GM12878 (cell line): ENCODE measurements around the gene MGLL. TPM values are rescaled to one million over a fixed set of nuclear protein-coding genes. Genes with fewer than 3 reads are reported as not detected.

Experiments used
- ATAC-seq: fragments of 200-7000 bp; cut with Tn5 transposase; 3 replicates; pipeline ENCODE4 v1.9.1; 2020; ENCODE audit warnings: mild to moderate bottlenecking, moderate library complexity
- BruUV-seq: library from RNA; stranded (reverse); fragments of 400-500 nt; replicated peaks from 2 replicates; lab custom pipeline; 2021; lab: Mats Ljungman, UMichigan
- CTCF ChIA-PET: fragments of 300-600 bp; sonication (Branson Sonifier 250); formaldehyde crosslinking; extraction: SDS; loops from one replicate; lab custom pipeline; 2021; ENCODE audit warnings: inconsistent platforms; lab: Yijun Ruan, JAX
- POLR2A ChIA-PET: fragments of 350-600 bp; formaldehyde crosslinking; extraction: SDS; loops from one replicate; lab custom pipeline; 2021; ENCODE audit warnings: inconsistent platforms; lab: Charles Lee
- RAD21 ChIA-PET: fragments of 300-600 bp; sonication (Branson Sonifier 250); formaldehyde crosslinking; loops from one replicate; lab custom pipeline; 2023; ENCODE audit warnings: antibody characterized with exemption; ENCODE audit not compliant: unreplicated experiment; lab: Charles Lee
- SMC1A ChIA-PET: fragments of 300-600 bp; sonication (Branson Sonifier 250); formaldehyde crosslinking; loops from one replicate; lab custom pipeline; 2023; ENCODE audit not compliant: unreplicated experiment, uncharacterized antibody; lab: Charles Lee
- DNase-seq: peaks from one replicate; pipeline ENCODE4 v3.0.0-alpha.2; 2011; ENCODE audit warnings: low read depth, low spot score
- FAIRE-seq: peaks from 3 replicates; lab custom pipeline; 2011; peaks lifted over from hg19 to GRCh38; lab: Jason Lieb, UNC
- H2AFZ ChIP-seq: 2 replicates; pipeline ENCODE4 v1.6.0; 2011; ENCODE audit warnings: low read depth, low read length, control low read depth; ENCODE audit not compliant: control insufficient read depth
- H3K27ac ChIP-seq: 2 replicates; pipeline ENCODE4 v1.5.1; 2011; ENCODE audit warnings: control low read depth; ENCODE audit not compliant: control insufficient read depth, insufficient read depth
- H3K27me3 ChIP-seq, 2 experiments: replicated peaks in 1 of 2; 2 replicates each; pipeline versions ENCODE4 v1.6.0 to v1.6.1; 2011; ENCODE audit warnings: low read length in 1 of 2; ENCODE audit not compliant: control insufficient read depth in 2 of 2, insufficient read depth in 2 of 2
- H3K36me3 ChIP-seq, 2 experiments: 2 replicates each; pipeline ENCODE4 v1.5.1; 2011; ENCODE audit warnings: low read length in 1 of 2; ENCODE audit not compliant: control insufficient read depth in 2 of 2, insufficient read depth in 2 of 2
- H3K4me1 ChIP-seq: 2 replicates; pipeline ENCODE4 v1.6.1; 2011; ENCODE audit warnings: mild to moderate bottlenecking, low read length, moderate library complexity, mixed read lengths; ENCODE audit not compliant: control insufficient read depth, insufficient read depth
- H3K4me2 ChIP-seq: 2 replicates; pipeline ENCODE4 v1.6.0; 2011; ENCODE audit warnings: control low read depth; ENCODE audit not compliant: control insufficient read depth, insufficient read depth
- H3K4me3 ChIP-seq: fragments of 200-600 bp; sonication (generic); 2 replicates; pipeline ENCODE4 v1.5.1; 2016
- H3K79me2 ChIP-seq: 2 replicates; pipeline ENCODE4 v1.6.0; 2011; ENCODE audit warnings: low read length; ENCODE audit not compliant: control insufficient read depth, insufficient read depth
- H3K9ac ChIP-seq: 2 replicates; pipeline ENCODE4 v1.8.0; 2011; ENCODE audit warnings: low read length, control low read depth, mixed read lengths; ENCODE audit not compliant: control insufficient read depth, insufficient read depth
- H3K9me3 ChIP-seq: replicated peaks from 3 replicates; pipeline ENCODE4 v1.5.1; 2011; ENCODE audit warnings: mild to moderate bottlenecking, low read length; ENCODE audit not compliant: control insufficient read depth, insufficient read depth
- H4K20me1 ChIP-seq: 2 replicates; pipeline ENCODE4 v1.6.0; 2011; ENCODE audit not compliant: control insufficient read depth, insufficient read depth
- CREM ChIP-seq: IDR thresholded peaks from 2 replicates; pipeline ENCODE4 v1.6.1; 2014; ENCODE audit warnings: antibody characterized with exemption, low read depth
- ETV6 ChIP-seq, 2 experiments: fragments of 450-650 bp in 1 of 2; IDR thresholded peaks in 1 of 2; conservative IDR thresholded peaks in 1 of 2; 2 replicates each; pipeline ENCODE4 v1.6.1; 2014; ENCODE audit warnings: antibody characterized with exemption in 1 of 2, borderline replicate concordance in 1 of 2, low read depth in 1 of 2, mild to moderate bottlenecking in 1 of 2, moderate library complexity in 1 of 2
- IKZF2 ChIP-seq, 2 experiments: fragments of 450-650 bp; IDR thresholded peaks; 2 replicates each; pipeline ENCODE4 v1.6.1; 2017; ENCODE audit warnings: mild to moderate bottlenecking in 2 of 2, moderate library complexity in 2 of 2
- KDM1A ChIP-seq: fragments of 200-600 bp; sonication (generic); IDR thresholded peaks from 2 replicates; pipeline ENCODE4 v1.6.1; 2016; ENCODE audit warnings: borderline replicate concordance
- RAD21 ChIP-seq: IDR thresholded peaks from 2 replicates; pipeline ENCODE4 v1.6.1; 2011; ENCODE audit warnings: mild to moderate bottlenecking, low read depth, low read length, moderate library complexity; ENCODE audit not compliant: insufficient read depth
- RCOR1 ChIP-seq: conservative IDR thresholded peaks from 2 replicates; pipeline ENCODE4 v1.6.1; 2012; ENCODE audit warnings: low read depth, low read length, improper control_type of control experiment
- SP1 ChIP-seq: IDR thresholded peaks from one replicate; pipeline ENCODE4 v1.6.1; 2011; ENCODE audit warnings: low read depth, low read length
- SRF ChIP-seq, 2 experiments: IDR thresholded peaks; 2 replicates each; pipeline ENCODE4 v1.6.1; 2011; ENCODE audit warnings: low read depth in 2 of 2, low read length in 2 of 2, mild to moderate bottlenecking in 1 of 2, moderate library complexity in 1 of 2
- ZZZ3 ChIP-seq: IDR thresholded peaks from 2 replicates; pipeline ENCODE4 v1.6.1; 2011; ENCODE audit warnings: low read depth; ENCODE audit not compliant: control insufficient read depth, insufficient read length
- WGBS: methylation state at CpG from one replicate; pipeline ENCODE4 v1.1.6; 2016; ENCODE audit warnings: low lambda C conversion rate; ENCODE audit not compliant: insufficient replicate concordance, insufficient coverage; ENCODE audit errors: missing lambda C conversion rate; 5-methylcytosine and 5-hydroxymethylcytosine counted together
- in situ Hi-C: fragments of 300-500 bp; cut with MboI; formaldehyde crosslinking; loops from 9 replicates; pipeline ENCODE4 v1.14.3; 2018; ENCODE audit warnings: mixed read lengths
- intact Hi-C: fragments of 100-400 bp; cut with micrococcal nuclease; formaldehyde crosslinking; loops from one replicate; pipeline ENCODE4 v1.14.2; 2022; ENCODE audit not compliant: unreplicated experiment
- polyA plus RNA-seq, 11 experiments: library from polyadenylated mRNA; depleted of rRNA in 4 of 11; unstranded in 6 of 11; stranded (reverse) in 5 of 11; fragments of >200 nt; fragmentation: Nextera tagmentation in 4 of 11; fragmentation: Illumina TruSeq in 1 of 11; extraction: Ambion mirVana in 4 of 11; extraction: Trizol in 1 of 11; gene quantifications; 1 replicate in 1 of 11; 2 replicates in 10 of 11; pipeline versions ENCODE4 v1.2.1 to v1.2.3, GENCODE V29; 2011 to 2016; ENCODE audit warnings: inconsistent platforms in 2 of 11, missing spikeins in 2 of 11, low read depth in 1 of 11
- total RNA-seq, 4 experiments: library from RNA; depleted of rRNA in 3 of 4; stranded (reverse); fragments of >200 nt in 3 of 4; fragmentation: Illumina TruSeq in 1 of 4; extraction: Trizol in 1 of 4; gene quantifications; 2 replicates each; pipeline versions ENCODE4 v1.2.1 to v1.2.3, GENCODE V29; 2013 to 2021
- TF ChIP-seq, protein P1 (sequence below): fragments of 450-650 bp; IDR thresholded peaks from 2 replicates; pipeline ENCODE4 v1.6.1; 2017; ENCODE audit warnings: mild to moderate bottlenecking, moderate library complexity
- TF ChIP-seq, protein P2 (sequence below): fragments of 450-650 bp; IDR thresholded peaks from 2 replicates; pipeline ENCODE4 v1.6.1; 2017; ENCODE audit warnings: mild to moderate bottlenecking, moderate library complexity

The MGLL gene
- total and polyA plus RNA-seq, 10 of the 15 experiments (the other 5 are each of a cell fraction or from before 2014, with no cell fraction given) = 44.9 to 177 (median 72.9) TPM

DNA sequence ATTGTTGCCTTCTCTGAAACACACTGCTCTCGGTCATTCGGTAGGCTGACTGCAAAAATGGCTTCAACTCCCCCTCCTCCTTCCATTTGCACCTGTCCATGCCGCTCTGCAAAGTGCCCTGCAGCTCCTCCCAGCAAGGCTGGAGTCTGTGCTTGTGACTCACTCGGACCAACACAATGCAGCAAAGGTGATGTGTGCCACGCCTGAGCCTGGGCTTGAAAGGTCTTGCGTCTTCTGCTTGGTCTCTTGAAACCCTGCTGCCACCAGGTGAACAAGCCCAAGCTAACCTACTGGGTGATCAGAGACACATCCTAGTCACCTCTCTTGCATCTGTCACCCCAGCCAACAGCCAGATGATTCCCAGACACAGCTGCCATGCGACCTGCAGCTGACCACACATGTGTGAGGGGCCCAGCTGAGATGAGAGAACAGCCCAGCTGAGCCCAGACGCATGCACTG, 71.1 kb downstream of the MGLL start (continued):
- TF ChIP-seq CREM (no peak), SRF (IDR thresholded peaks at IDR 0.05; ENCODE audit: low read depth in 2 of 2, low read length in 2 of 2) (no peak)

DNA sequence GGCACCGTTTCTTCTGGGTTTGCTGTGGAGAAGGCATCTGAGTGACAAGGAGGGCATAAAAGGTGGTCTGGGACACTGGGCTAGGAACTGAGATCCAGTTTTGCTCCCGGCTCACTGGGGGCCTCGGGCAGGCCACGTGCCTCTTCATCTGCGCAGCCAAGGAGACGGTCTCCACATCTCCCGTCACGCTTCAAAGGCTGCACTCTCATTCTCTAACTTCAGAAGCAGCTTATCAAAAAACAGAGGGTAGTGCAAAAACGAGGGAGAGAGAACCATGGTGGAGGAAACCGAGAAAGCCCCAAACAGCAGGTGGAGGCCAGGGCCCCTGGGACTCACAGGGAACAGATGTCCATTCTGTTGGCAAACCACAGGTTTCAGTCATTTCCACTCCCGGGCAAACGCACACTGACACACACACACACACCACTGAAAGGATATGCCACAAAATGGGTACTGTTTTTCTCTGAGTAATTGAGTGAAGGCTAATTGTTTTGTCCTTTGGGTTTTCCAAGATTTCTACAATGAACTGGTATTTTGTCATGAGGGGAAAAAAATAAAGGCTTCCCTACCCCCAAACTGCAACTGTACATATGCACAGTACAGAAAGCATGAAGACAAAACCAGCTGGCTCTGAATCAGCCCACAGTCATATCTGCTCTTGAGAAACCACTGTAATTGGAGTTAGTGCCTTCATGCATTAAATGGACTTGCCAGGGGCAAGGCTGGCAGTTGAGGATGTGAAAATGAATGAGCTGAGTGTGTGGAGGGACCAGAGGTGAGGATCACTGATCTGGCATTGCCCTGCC, 71.9 kb downstream of the MGLL start:
- Histone ChIP-seq H2AFZ (peak overlapping the region; percentile 21; the same call in 1 of the 2 replicates), H4K20me1 (no peaks in the 10 kb centered on the region), H3K79me2 (peaks cover 52% of the 10 kb centered on the region), H3K36me3 (peaks cover 0 to 12% of the 10 kb centered on the region in 2 experiments; a peak in 3 of 4 replicates), H3K4me2 (peak overlapping the region; percentile 93), H3K4me3 (peak overlapping the region; percentile 48; the same call in 1 of the 2 replicates), H3K4me1 (peaks cover 69% of the 10 kb centered on the region), H3K27ac (peak overlapping the region; percentile 99), H3K27me3 (no peaks in the 10 kb centered on the region), H3K9ac (peak overlapping the region; percentile 68), H3K9me3 (no peaks in the 10 kb centered on the region)
- POLR2A ChIA-PET = interaction anchor here (0.7 to 8.4 kb wide), 20 partner anchors 9 to 160 kb away, joined by 3 to 116 read pairs (median 4); partner anchors contain the start of genes MGLL and TPRA1
- peak; percentile 88 for DNase-seq
- BruUV-seq = no TSS peak
- intact Hi-C loops (loop anchor here (1.0 to 5.0 kb wide), 4 partner anchors 14 to 153 kb away; partner anchors contain the start of gene MCM2), in situ Hi-C loops (no loop called here)
- 2% methylated on average over 11 of the region's 12 CpGs for WGBS
- SMC1A ChIA-PET = interaction anchor here (0.7 to 9.6 kb wide), 25 partner anchors 11 to 224 kb away, joined by 3 to 205 read pairs (median 4); partner anchors contain the start of gene MGLL
- RAD21 ChIA-PET = interaction anchor here (0.6 to 7.7 kb wide), 23 partner anchors 12 to 315 kb away, joined by 3 to 149 read pairs (median 5); partner anchors contain the start of gene MGLL
- ATAC-seq = peak; percentile 58
- CTCF ChIA-PET = interaction anchor here (0.8 to 5.7 kb wide), 26 partner anchors 8 to 222 kb away, joined by 3 to 82 read pairs (median 4); partner anchors contain the start of gene MGLL
- peak; percentile 85 for FAIRE-seq
- TF ChIP-seq ZZZ3 (no peak), IKZF2 (IDR thresholded peaks at IDR 0.05) (peak; percentile 98 to 99), ETV6 (conservative IDR thresholded peaks at IDR 0.05 in 1 of 2, IDR thresholded peaks at IDR 0.05 in 1 of 2; ENCODE audit: borderline replicate concordance in 1 of 2, low read depth in 1 of 2) (peak in 1 of 2 experiments; percentile 64; a peak in 1 of 4 replicates), RCOR1 (peak; percentile 53; the same call in 1 of the 2 replicates), RAD21 (0 out of 2 replicates have a peak, but pooled peaks have one; percentile 11), KDM1A (no peak), SP1 (peak; percentile 56)
- TF ChIP-seq, protein P1, sequence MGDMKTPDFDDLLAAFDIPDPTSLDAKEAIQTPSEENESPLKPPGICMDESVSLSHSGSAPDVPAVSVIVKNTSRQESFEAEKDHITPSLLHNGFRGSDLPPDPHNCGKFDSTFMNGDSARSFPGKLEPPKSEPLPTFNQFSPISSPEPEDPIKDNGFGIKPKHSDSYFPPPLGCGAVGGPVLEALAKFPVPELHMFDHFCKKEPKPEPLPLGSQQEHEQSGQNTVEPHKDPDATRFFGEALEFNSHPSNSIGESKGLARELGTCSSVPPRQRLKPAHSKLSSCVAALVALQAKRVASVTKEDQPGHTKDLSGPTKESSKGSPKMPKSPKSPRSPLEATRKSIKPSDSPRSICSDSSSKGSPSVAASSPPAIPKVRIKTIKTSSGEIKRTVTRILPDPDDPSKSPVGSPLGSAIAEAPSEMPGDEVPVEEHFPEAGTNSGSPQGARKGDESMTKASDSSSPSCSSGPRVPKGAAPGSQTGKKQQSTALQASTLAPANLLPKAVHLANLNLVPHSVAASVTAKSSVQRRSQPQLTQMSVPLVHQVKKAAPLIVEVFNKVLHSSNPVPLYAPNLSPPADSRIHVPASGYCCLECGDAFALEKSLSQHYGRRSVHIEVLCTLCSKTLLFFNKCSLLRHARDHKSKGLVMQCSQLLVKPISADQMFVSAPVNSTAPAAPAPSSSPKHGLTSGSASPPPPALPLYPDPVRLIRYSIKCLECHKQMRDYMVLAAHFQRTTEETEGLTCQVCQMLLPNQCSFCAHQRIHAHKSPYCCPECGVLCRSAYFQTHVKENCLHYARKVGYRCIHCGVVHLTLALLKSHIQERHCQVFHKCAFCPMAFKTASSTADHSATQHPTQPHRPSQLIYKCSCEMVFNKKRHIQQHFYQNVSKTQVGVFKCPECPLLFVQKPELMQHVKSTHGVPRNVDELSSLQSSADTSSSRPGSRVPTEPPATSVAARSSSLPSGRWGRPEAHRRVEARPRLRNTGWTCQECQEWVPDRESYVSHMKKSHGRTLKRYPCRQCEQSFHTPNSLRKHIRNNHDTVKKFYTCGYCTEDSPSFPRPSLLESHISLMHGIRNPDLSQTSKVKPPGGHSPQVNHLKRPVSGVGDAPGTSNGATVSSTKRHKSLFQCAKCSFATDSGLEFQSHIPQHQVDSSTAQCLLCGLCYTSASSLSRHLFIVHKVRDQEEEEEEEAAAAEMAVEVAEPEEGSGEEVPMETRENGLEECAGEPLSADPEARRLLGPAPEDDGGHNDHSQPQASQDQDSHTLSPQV = peak; percentile 81; the same call in 1 of the 2 replicates
- TF ChIP-seq, protein P2, sequence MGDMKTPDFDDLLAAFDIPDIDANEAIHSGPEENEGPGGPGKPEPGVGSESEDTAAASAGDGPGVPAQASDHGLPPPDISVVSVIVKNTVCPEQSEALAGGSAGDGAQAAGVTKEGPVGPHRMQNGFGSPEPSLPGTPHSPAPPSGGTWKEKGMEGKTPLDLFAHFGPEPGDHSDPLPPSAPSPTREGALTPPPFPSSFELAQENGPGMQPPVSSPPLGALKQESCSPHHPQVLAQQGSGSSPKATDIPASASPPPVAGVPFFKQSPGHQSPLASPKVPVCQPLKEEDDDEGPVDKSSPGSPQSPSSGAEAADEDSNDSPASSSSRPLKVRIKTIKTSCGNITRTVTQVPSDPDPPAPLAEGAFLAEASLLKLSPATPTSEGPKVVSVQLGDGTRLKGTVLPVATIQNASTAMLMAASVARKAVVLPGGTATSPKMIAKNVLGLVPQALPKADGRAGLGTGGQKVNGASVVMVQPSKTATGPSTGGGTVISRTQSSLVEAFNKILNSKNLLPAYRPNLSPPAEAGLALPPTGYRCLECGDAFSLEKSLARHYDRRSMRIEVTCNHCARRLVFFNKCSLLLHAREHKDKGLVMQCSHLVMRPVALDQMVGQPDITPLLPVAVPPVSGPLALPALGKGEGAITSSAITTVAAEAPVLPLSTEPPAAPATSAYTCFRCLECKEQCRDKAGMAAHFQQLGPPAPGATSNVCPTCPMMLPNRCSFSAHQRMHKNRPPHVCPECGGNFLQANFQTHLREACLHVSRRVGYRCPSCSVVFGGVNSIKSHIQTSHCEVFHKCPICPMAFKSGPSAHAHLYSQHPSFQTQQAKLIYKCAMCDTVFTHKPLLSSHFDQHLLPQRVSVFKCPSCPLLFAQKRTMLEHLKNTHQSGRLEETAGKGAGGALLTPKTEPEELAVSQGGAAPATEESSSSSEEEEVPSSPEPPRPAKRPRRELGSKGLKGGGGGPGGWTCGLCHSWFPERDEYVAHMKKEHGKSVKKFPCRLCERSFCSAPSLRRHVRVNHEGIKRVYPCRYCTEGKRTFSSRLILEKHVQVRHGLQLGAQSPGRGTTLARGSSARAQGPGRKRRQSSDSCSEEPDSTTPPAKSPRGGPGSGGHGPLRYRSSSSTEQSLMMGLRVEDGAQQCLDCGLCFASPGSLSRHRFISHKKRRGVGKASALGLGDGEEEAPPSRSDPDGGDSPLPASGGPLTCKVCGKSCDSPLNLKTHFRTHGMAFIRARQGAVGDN = peak; percentile 84
